ENCODE results near the gene THSD4.
"Not testable (repeated sequence)": the region's sequence is repeated elsewhere in the genome, so short reads cannot be mapped to it uniquely, and the experiment has no call there.

THSD4 gene

DNA sequence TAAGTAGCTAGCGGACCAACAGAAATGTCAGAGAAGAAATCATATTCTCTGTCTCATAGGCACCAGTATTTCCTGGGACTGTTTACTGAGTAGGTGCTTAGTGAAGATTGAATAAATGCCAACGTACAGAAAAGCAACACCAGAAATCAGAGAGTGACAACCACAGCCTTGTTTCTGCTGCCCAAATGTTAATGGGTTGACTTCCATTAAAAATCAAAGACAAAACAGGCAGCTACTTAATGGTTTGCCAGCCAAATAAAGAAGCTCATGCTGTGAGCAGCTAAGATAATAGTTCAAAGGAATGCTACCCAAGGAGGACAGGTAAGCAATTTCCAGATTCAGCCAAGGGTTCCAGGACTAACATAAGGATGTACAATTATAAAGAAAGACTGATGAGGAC lies 270.7 kb downstream of the THSD4 start:
- Histone ChIP-seq H3K27ac (no peak overlapping the region), H3K4me3 (no peak overlapping the region)

DNA sequence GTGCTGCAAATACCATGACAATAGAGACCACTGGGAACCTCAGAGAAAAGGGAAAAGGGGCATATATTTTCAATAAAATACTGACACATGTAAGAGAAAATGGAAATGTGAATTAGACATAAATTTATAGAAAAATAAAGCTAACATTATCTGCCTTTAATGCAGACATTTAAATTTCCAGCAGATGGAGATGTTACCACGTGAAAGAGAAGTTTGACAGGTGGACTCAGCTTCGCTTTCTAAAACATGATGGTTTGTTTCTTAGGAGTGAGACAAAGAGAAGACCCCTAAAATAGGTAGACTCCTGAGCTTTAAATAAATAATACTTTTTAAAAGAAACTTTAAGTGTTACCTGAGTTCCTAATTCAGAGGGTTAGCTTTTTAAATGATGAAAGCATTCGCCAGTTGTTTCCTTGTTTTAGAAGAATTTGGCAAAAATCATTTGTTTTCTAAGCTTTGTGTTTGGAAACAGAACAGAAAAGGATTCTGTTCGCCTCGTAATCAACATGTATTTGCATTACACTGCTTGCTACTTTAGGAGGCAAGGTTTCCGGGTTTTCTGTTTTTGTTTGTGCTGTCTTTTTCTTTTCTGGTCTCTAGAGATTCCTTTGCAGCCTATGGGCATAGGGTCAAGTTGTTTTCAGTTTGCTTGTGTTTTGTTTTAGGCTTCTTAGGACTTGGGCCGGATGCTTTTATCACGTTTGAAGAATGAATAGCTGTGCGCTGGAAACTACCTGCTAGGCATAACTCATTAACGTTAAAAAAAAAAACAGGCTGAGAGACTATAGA lies 271.4 kb downstream of the THSD4 start:
- Histone ChIP-seq H3K4me3 (no peak overlapping the region), H3K27ac (no peak overlapping the region)

DNA sequence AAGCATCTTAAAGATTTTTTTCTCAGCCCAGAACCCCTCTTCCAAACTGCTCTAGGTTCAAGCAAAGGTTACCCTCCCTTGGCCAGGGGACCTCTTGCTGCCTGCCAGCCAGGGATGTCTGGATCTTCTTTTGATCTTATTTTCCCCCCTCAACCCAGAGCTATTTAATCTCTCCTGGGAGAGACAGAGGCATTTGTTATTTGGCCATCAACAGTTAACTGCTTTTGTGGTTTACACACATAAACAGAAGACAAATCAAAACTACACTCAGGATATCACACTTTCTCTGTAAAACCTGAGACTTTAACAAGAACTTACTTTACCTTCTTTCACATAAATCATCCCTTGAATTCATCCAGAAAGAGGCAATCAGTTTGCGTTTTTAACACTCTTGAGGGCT lies 272.5 kb downstream of the THSD4 start:
- Histone ChIP-seq H3K4me3 (no peak overlapping the region), H3K27ac (no peak overlapping the region)

DNA sequence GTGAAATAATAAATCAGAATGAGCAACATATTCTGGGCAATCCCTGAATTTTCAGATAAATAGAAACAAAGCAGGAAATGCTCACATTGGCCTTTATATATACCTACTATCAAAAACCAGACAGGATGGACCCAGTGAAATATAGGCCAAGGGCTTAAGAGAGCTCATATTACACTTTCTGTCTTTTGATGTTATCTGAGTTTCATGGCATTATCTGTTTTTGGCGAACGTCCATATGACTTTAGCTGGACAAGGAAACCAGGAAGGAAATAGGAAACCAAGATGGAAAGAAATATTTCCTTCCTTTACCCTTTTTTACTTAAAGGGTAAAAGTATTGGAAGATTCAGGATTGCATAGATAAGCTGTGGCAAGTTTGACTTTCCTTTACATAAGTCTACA lies 274.8 kb downstream of the THSD4 start:
- no peak overlapping the region for H3K27ac ChIP-seq
- H3K4me3 ChIP-seq = no peak overlapping the region

DNA sequence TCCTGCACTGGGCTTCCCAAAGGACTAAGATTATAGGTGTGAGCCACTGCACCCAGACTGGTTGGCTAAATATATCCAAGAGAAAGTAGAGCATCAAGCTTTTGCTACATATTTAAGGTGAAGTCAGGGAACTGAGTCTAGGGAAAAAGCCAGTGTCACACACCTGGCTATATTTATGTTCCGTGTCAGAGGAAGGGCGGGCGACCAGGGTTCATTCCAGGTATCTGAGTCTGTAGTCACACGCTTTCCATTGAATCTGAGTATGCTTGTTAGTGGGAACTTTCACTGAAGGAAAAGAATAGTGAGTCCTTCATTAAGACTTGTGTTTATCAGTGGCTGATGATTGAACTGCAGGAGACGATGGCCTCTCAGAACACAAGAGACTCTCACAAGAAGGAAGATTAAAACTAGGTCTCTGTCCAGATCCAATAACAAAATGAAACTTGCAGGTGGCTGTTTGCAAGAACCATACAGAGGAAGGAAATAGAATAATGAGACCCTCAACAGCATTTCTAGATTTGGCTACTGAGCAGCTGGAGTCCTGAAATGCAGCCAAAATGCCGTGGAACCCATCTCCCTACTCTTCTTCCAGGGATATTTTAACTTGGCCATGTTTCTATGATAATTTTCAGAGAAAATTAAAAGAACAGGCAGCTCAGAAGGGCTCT lies 276.3 kb downstream of the THSD4 start:
- Histone ChIP-seq H3K4me3 (no peak overlapping the region), H3K27ac (no peak overlapping the region)

DNA sequence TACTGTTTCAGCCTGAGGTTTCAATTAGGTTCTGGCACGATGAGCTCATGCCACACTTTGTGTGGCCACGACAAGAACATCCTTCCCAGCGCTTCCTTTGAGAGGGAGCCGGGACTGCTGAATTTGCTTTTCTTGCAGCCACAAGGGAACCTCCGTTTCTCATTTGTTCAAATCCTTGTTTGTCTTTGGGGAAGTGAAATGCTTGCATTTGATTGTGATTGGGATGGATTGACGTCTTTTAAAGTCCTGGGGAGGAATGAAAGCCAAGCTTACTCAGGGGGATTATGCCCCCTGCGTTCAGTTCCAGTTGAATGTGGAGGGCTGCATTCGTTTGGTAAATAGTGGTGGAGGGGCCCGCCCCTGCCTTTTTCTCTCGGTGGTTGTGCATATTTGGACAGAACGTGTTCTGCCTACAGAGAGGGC lies 277.6 kb downstream of the THSD4 start:
- Histone ChIP-seq H3K4me3 (no peak overlapping the region), H3K27ac (no peak overlapping the region)

DNA sequence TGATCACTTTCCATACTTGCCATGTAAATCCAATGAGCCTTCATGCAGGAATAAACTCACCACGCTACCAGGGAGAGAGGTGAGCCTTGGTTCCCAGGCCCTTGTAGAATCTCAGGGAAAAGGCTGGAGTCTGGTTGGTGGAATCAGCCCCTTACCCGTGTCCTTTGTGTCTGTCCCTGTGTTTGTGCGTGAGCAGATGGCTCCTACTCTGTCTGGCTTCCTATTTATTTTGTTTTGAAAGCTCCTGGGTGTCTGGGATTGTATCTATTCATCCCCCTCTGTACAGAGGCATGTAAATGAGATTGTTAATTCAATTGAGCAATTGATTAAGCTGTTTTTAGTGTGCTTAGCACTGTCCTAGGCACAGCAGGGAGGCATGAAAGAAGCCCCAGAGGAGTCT lies 278.1 kb downstream of the THSD4 start:
- no peak overlapping the region for H3K27ac ChIP-seq

DNA sequence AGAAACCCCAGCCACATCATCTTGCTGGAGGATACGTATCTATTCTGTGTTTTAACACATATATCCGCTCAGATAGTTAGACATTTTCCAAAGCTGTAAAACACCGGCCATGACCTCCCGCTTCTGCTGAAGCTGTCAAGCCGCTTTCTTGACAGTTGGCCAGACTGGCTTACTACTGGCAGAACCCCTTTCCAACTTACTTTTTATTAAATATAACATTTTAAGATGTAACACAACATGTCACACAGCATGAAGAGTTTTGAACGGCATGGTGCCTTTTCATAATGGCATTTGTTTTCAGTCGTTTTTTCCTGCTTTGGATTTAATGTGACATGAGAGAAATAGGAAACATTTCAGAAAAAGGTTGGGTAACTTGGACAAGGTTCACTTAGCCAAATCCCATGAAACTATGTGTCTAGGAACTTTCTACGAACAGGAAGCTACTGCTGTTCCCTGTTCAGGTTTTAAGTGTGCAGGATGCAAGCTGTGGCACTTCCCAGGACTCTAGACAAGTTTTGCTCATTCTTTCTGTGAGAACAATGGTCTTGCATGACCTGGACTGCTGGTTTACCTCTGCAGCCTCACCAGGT lies 281.4 kb downstream of the THSD4 start:
- no peak overlapping the region for H3K27ac ChIP-seq
- no peak overlapping the region for H3K4me3 ChIP-seq

More for the DNA sequence above, 278.1 kb downstream of the THSD4 start:
- no peak overlapping the region for H3K4me3 ChIP-seq

DNA sequence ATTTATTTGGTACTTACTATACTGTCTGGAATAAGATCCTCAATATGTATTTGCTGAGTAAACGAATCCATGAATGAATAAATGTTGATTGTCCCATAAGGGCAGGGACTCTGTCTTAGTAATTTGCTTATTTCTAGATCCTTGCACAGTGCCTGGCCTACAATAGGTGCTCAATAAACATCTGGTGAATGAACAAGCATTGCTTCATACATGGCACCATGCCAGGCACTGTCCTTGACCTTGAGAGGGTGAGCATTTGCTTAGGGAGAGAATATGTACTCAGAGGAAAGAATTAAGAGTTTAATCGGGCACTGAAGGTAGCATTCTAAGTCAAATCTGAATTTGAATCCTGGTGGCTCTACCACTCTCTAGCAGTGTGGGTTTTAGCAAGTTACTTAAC lies 282.1 kb downstream of the THSD4 start:
- H3K4me3 ChIP-seq = no peak overlapping the region
- H3K27ac ChIP-seq = no peak overlapping the region

DNA sequence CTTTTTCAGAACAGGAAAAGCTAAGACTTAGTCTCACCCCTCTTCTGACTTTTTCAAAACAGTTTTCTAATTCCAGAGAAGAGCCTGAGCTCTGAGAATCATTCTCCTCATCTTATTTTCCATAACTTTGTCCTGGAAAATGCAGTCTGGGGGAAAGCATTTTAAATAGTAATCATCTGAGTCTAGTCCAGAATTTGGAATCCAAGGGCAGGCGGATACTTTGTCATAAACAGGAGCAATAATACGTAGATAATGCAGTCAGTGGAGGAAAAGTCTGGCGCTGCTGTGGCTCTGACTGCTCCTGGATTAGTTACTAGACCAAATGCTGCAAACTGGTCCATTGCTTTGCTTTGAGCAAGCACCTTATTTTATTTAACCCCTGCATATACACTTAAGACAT lies 285.0 kb downstream of the THSD4 start:
- no peak overlapping the region for H3K27ac ChIP-seq

DNA sequence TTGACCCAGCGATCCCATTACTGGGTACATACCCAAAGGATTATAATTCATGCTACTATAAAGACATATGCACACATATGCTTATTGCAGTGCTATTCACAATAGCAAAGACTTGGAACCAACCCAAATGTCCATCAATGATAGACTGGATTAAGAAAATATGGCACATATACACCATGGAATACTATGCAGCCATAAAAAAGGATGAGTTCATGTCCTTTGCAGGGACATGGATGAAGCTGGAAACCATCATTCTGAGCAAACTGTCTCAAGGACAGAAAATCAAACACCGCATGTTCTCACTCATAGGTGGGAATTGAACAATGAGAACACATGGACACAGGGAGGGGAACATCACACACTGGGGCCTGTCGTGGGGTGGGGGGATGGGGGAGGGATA lies 286.5 kb downstream of the THSD4 start:
- not testable (repeated sequence) for H3K27ac ChIP-seq, H3K4me3 ChIP-seq

More for the DNA sequence above, 285.0 kb downstream of the THSD4 start:
- no peak overlapping the region for H3K4me3 ChIP-seq

DNA sequence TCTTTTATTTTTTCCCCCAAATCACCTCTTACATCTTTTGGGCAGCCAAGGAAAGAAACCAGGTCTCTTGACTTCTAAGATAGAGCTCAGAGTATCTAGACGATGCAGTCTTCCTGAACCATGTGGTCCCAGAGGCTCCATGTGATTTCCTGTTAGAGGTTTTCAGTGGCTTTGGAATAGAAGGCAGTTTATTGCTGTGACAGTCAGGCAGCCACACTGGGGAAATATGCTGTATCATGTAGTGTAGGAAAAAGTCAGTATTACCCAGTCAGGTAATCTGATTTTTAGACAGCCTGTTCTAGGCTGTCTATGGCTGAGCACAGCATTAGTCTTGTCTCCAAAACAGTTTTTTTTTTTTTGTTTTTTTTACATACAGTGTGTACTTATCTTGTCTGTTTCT lies 294.3 kb downstream of the THSD4 start:
- Histone ChIP-seq H3K4me3 (no peak overlapping the region), H3K27ac (no peak overlapping the region)

DNA sequence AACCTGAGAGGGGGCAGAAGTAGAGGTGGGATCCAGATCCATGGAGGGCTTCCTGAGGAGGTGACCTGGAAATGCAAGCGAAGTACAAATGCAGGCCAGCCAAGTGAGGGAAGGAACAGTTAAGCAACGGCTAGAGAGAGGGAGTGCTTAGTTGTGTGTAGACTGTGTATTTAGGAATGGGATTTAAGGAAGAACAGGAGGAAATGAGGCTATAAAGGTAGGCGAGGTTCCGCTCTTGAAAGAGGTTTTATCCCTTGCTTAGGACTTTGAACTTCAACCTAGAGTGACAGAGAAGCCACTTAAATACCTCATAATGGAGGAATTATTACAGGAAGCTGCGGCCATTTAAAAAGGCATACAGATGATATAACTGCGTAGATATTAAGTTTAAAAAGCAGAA lies 295.1 kb downstream of the THSD4 start:
- no peak overlapping the region for H3K4me3 ChIP-seq
- no peak overlapping the region for H3K27ac ChIP-seq

DNA sequence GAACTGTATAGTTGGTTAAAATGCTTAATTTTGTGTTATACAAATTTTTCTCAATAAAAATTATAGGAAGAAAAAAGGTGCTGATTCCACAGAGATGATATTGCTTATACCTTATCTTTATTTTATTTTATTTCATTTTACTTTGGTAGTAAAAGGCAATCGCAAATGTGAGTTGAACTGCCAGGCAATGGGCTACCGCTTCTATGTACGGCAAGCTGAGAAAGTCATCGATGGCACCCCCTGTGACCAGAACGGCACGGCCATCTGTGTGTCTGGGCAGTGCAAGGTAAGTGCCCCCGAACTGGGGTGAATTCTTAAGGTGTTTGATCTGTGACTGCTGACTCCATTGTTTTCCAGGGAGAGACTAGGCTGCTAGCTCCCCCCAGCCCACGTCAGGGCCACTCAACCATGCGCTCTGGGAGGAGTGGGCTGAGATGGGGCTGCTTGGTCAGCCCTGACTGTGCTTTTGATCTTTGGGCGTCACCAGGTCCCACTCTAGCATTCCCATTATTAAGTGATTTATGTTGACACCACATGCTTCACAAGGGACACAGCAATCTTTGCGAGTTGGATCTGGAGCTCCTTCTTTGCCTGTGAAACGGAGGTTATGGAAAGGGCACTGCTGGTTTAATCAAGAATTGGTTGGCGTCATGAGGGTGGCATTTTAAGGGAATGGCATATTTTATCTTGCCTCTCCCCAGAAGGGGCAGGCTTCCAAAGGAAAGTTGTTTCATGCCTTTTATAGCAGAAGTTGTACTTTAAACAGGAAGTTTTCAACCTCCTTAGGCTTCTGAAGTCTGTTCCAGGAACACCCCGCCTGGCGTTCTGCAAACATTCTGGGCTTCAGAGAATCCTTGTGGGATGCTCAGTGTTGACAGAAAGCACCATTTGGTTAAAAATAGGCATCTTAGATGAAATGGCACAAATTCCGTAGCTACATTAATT lies 296.5 kb downstream of the THSD4 start:
- H3K27ac ChIP-seq = no peak overlapping the region
- no peak overlapping the region for H3K4me3 ChIP-seq

DNA sequence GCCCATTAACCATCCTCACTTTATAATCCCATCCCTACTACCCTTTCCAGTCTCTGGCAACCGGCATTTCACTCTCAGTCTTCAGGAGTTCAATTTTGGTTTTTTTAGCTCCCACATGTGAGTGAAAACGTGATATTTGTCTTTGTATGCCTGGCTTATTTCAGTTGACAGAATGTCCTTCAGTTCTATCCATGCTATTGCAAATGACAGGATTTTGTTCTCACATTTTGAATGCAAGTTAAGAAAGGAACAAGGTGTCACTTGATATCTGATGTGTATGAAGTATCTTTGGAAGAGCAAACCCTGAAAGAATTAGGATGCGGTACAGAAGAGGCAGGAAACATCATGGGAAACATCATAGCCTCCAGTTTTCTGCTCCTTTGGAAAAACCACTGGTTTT lies 298.1 kb downstream of the THSD4 start:
- Histone ChIP-seq H3K27ac (no peak overlapping the region), H3K4me3 (no peak overlapping the region)

DNA sequence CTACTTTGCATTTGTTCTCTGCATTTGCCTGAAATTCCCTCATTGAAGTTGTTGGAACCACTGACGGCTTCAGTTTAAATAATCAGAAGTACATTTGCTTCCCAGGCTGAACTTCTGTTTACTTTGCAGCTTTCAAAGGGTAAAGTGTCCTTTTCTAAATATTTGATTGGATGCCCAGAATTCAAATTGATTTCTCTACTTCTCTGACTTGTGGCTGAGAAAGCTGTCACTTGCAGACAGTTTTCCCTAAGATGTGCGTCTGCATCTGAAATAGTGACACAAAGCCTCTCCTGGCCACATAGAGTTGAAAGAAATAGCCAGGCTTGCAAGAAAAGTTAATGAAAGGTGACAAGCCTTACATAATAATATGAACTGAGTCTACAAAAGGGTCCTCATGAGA lies 299.6 kb downstream of the THSD4 start:
- Histone ChIP-seq H3K27ac (no peak overlapping the region), H3K4me3 (no peak overlapping the region)

DNA sequence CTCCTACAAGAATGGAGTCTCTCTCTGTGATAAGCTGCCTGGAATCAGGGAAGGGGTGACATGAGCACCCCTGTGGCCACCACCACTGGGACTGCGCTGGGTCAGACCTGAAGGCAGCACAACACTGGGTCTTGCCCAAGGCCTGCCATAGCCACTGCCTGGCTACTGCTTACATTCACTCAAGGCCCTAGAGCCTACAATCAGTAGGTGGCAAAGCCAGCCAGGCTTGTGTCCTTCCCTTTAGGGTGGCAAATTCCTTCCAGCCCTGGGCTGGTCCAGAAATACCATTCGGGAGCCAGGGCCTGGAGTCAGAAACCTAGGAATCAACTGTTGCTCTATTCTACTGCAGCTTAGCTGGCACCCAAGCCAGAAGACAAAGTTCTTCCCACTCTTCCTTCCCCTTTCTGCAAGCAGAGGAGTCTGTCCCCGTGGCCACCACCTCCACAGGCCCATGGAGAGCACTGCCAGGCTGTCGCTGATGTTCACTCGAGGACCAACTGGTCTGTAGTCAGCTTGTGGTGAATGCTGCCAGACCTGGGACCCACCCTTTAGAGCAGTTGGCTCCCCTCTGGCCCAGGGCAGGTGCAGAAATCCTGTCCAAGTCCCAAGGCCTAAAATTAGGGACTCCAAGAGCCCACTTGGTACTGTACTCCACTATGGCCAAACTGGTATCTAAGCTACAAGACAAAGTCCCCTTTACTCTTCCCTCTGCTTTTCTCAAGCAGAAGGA lies 307.4 kb downstream of the THSD4 start:
- no peak overlapping the region for H3K27ac ChIP-seq
- H3K4me3 ChIP-seq = no peak overlapping the region

DNA sequence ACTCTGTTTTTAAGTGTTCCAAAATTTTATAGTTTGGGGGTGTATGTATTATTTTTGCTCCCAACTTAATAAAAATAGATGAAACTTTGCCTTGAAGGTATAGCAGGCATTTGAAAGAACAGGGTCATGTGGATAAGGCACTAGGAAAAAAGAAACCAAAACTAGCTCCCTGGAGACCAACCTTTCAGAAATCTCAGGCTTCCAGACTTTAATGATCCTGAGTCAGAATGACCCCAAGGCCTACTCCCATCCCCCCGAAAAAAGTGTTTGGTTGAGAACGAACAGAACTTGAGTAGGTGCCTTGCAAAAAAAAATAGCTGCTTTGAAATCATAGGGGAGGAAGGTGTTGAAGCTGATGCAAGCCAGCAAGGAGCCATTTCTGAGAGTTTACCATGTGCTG lies 309.5 kb downstream of the THSD4 start:
- Histone ChIP-seq H3K27ac (no peak overlapping the region), H3K4me3 (no peak overlapping the region)

DNA sequence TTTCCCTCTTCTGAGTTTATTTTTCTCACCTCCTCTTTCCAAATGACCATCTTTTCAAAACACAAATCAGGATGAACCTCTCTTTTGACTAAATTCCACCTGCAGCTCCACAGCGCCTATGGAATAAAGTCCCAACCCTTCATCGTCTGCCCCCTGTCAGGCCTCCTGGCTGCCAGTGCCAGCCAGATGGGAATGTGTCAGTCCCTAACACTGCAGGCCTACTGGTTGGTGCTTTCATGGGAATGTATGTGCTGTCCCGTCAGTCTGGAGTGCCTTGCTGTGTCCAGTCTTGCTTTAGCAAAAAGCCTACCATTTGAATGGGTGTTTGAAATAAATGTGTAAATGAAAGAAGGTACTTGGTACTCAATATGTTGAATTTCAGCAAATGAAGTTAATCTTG lies 310.1 kb downstream of the THSD4 start:
- Histone ChIP-seq H3K27ac (no peak overlapping the region), H3K4me3 (no peak overlapping the region)

DNA sequence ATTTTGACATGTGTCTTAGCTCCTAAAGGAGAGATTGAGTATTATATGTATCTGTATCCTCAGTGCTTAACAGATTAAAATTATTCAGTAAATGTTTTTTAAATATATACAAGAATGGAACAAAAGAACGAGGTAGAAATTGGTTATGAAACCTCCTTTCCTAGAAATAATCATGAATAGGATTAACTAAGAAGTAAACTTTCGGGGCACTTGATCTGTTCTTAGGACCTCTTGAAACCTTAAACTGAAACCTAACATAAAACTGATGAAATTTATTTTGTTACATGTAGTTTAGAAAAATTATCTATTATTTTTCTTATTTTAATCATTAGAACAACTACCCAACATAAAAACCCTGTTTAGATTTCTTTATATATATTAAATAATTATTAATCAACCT lies 311.5 kb downstream of the THSD4 start:
- Histone ChIP-seq H3K27ac (no peak overlapping the region), H3K4me3 (no peak overlapping the region)
